HG02763 (cell line): ENCODE results near the gene PKNOX1.
A peak's percentile ranks its signal among the peaks of the same experiment; 100 is the strongest.
"Not testable (repeated sequence)": the region's sequence is repeated elsewhere in the genome, so short reads cannot be mapped to it uniquely, and the experiment has no call there.

Experiments
- ATAC-seq: cut with Tn5 transposase; IDR thresholded peaks from one replicate; pipeline ENCODE4 v1.9.1; 2021; ENCODE audit warnings: mild to moderate bottlenecking, moderate library complexity; ENCODE audit not compliant: unreplicated experiment

PKNOX1 gene

DNA sequence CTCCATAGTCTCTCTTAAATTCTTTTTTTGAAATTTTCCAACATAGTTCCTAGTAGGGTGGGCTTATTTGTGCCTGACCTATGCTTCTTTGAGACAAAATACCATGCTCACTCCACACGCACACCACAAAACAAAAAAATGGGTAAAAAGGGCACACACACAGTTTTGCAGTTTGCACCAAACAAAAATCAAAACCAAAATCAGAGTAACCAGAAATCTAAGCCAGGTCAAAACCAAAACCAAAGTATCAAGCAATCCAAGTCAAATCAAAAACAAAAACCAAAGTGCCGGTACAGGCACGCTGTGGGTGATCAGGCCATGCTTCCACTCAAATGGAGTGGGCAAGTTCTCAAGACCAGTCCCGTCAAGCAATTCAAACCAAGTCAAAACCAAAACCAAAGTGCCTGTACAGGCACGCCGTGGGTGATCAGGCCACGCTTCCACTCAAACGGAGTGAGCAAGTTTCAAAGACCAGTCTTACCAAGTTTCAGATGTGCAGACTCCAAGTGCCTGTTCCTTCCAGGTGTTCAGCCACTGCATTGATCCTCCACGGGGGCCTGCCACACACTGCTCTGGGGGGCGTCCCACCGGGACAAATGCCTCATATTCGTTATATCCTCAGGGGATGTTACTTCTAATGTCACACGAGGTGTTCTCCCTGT lies 25.1 kb upstream of the PKNOX1 start:
- not testable (repeated sequence) for ATAC-seq

DNA sequence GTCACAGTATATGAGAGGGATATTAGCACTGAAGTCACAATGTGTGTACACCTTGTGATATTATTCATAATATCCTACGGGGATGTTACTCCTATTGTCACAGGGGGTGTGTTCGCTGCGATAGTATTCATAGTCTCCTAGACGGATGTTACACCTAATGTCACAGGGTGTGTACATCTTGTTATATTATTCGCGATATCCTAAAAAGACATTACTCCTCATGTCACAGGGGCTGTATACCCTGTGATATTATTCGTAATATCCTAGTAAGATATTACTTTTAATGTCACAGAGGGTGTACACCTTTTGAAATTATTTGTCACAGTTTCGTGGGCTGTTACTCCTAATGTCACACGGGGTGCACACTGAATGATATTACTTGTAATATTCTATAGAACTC lies 23.2 kb upstream of the PKNOX1 start:
- ATAC-seq, result not testable (repeated sequence)

DNA sequence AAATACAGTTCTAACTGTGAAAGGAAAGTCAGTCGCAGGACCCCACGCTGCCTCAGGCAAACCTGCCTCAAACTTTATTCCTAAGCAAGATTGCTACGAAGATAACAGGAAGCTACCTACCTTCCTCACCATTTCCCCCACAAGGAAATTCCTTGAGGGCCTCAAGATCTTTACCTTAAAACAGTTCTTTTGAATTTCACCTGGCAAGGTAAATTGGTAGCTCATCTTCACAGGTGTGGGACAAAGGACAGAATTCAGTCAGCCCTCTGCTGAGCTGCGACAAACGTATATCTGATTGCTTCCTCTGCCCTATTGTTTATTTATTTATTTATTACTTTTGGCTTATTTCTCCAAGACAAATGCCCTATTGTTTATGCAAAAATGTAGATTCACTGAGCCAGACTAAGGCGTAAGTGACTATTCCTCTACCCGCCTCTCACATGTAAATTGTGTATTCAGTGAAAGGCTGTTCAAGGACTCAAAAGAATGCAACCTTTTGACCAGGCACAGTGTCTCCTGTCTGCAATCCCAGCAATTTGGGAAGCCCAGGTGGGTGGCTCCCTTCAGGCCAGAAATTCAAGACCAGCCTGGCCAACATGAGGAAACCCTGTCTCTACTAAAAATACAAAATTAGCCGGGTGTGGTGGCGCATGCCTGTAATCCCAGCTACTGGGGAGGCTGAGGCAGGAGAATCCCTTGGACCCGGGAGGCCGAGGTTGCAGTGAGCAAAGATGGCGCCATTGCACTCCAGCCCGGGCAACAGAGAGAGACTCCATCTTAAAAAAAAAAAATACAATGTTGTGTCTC lies 17.3 kb upstream of the PKNOX1 start:
- ATAC-seq, result no peak

DNA sequence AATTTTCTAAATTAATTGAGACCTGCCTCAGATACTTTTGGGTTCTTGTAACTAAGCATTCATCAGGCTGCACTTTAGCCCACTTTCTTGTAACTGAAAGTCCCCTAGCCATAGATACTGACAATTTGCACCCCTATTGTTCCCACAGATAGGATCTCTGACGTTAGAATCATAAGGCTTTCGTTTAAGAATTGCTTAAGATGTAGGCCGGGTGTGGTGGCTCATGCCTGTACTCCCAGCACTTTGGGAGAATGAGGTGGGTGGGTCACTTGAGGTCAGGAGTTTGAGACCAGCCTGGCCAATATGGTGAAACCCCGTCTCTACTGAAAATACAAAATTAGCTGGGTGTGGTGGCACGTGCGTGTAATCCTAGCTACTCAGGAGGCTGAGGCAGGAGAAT lies 16.2 kb upstream of the PKNOX1 start:
- not testable (repeated sequence) for ATAC-seq

DNA sequence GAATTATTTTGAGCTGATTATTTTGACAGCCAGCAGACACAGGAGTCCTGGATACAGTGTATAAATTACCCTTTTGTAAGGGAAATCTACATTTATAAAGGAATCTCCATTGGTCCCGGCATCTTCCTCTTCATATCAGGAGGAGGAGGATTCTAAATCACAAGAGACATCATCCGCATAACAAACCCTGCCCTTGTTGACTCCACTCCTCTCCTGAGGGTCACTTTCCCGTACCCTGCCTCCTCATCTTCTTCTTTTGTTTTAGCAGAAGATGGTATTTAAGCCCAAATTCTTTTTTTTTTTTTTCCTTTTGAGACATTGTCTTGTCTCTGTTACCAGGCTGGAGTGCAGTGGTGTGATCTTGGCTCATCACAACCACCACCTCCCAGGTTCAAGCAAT lies 14.6 kb upstream of the PKNOX1 start:
- ATAC-seq, result no peak

DNA sequence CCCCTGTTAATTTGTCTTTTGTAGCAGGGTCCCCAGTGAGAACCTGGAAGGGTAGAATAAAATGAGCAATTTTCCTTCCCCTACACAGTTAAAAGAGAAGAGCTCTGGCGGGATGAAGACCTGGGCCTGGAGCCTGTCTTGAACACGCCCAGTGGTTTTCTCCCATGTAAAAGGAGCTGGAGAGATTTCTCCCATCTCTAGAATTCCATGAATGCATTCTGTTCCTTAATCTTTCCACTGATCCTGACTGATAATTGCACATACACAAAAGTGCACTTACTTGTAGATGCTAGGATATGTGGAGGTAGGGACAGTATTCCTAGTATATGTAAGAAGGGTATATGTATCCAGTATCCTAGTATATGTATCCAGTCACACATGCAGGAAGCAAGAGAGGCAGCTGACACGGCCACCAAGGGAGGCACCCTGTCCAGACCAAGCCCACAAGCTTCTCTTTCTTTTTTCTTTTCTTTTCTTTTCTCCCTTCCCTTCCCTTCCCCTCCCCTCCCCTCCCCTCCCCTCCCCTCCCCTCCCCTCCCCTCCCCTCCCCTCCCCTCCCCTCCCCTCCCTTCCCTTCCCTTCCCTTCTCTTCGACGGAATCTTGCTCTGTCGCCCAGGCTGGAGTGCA lies 11.9 kb upstream of the PKNOX1 start:
- ATAC-seq, result no peak

DNA sequence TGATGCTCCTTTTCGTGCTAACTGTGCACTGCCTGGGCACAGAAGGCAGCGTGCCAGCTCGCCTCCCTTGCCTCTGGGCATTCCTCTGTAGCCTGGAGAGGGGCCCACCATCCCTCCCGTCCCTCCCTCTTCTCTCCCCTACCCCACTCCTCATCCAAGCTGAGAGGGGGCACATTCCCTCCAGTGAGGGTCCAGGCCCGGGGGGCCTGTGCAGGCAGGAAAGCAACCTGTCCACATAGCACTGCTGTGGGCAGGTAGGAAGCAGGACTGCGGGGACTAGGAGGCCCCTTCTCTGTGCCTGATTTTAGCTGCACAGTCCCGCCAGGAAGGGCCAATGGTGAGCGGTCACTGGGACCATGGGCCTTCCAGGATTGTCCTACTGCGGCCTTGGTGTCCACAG lies 10.3 kb upstream of the PKNOX1 start:
- no peak for ATAC-seq

DNA sequence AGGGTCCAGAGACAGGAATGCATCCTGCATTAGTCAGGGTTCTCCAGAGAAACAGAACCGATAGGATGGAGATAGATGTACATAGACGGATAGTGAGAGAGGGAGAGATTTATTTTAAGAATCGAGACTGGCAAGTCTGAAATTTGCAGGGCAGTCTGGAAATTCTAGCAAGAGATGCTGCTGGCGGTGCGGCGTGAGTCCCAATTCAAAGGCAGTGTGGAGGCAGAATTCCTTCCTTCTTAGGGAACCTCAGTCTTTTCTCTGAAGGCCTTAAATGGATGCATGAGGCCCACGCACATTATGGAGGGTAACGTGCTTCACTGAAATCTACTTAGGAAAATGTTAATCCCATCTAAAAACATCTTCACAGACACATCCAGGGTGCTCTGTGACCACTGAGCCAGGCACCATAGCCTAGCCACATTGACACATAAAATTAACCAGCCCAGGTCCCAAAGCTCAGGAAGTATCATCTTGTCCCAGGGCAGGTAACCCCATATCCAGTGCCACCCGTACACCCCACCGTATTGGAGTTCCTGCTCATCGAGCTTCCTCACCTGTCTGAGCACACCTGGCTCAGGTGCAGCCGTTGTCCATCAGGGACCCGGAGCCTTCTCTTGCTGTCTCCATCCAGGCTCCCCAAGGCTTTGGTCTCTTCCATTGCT lies 9.7 kb upstream of the PKNOX1 start:
- no peak for ATAC-seq

DNA sequence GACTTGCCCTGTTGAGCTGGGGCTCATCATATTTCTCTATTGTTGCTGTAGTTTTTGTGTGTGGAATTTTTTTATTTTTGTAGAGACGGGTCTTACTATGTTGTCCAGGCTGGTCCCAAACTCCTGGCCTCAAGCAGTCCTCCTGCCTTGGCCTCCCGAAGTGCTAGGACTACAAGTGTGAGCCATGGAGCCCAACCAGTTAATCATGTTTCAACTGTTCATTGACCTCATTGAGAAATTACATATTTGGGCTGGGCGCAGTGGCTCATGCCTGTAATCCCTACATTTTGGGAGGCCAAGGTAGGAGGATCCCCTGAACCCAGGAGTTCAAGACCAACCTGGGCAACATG lies 9.2 kb upstream of the PKNOX1 start:
- ATAC-seq, result no peak

DNA sequence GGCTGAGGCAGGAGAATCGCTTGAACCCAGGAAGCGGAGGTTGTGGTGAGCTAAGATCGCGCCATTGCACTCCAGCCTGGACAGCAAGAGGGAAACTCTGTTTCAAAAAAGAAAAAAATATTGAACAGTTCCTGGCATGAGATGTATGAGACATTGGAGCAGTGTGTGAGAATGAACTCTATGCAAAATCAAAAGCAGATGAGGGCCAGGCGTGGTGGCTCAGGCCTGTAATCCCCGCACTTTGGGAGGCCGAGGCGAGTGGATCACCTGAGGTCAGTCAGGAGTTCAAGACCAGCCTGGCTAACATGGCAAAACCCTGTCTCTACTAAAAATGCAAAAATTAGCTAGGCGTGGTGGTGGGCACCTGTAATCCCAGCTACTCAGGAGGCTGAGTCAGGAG lies 6.7 kb upstream of the PKNOX1 start:
- ATAC-seq, result not testable (repeated sequence)

DNA sequence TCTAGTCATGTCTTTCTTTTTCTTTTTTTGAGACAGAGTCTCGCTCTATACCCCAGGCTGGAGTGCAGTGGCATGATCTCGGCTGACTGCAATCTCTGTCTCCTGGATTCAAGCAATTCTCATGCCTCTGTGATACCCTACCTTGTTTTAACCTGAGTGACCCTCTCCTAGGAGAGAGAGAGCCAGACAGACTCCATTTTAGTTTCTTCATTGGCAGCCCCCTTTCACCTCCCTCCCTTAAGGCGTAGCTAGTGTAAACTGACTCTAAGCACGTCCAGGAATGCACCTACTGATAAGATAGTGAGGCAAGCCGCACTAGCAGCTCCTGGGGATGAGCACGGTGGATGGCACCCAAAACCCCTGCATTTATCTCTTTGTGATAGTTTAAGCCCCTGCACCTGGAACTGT lies 5.2 kb upstream of the PKNOX1 start:
- no peak for ATAC-seq

DNA sequence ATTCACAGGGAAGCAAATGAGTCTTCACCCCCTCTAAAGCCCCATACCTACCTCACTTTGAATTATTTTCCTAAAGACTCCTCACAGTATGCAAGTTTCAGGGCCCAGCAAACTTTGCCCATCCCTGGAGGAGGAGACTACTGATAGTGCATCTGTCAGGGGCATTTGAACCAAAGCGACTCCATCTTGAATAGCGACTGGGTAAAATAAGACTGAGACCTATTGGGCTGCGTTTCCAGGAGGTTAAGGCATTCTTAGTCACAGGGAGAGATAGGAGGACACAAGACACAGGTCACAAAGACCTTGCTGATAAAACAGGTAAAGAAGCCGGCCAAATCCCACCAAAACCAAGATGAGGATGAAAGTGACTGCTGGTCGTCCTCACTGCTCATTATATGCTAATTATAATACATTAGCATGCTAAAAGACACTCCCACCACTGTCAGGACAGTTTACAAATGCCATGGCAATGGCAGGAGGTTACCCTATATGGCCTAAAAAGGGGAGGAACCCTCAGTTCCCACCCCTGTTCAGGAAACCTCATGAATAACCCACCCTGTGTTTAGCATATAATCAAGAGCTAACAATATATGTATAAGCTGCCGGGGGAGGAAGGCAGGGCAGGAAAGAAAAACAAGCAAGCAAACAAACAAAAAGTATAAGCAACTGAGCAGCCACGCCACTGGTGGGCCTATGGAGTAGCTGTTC lies 3.3 kb upstream of the PKNOX1 start:
- ATAC-seq, result no peak

DNA sequence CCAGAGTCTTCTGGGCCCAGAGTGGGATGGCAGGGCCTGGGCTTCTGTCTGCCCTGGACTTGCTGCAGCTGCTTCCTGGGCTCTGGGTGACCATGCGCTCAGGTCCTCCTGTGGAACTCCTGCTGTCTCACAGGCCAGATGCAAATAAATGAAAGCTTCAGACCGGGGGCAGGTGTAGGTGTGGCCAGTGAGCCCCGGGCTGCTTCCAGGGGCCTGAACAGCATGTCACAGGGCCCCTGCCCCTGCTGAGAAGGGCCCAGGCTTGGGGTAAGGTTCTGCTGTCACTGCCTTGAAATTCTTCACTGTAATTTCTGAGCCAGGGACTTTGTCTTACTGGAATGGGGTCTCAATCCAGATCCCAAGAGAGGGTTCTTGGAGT lies 2.5 kb upstream of the PKNOX1 start:
- no peak for ATAC-seq

DNA sequence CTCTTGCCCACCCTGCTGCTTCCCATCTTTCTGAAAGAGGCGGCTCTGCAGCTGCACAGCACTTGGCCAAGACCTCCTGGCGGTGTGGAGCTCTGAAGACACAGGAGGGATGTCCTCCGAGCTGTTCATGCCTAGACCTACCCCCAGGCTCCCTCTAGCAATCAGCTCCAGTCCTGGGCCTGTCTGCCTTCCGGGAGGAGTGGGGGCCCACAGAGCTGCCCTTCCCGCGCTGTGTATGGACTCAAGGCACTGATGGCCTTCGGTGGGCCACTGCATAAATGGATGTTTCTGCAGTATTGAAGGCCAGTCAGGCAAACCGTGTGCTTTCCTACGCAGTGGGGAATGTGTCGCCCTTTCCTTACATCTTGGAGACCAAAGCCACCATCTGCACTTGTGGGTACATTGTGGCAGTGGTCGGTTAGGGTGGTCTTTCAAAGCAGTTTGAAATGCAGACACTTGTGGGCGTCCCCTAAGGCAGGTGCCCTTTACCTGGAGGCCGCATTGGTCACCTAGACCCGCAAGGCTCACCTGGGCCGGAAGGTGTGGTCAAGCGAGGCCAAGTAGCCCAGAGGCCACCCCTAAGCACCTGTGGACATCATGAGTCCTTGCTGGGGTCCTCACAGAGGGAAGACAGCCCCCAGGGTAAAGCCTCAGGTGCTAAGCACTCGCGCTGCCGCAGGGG lies 912 bp upstream of the PKNOX1 start:
- peak; percentile 3 for ATAC-seq

DNA sequence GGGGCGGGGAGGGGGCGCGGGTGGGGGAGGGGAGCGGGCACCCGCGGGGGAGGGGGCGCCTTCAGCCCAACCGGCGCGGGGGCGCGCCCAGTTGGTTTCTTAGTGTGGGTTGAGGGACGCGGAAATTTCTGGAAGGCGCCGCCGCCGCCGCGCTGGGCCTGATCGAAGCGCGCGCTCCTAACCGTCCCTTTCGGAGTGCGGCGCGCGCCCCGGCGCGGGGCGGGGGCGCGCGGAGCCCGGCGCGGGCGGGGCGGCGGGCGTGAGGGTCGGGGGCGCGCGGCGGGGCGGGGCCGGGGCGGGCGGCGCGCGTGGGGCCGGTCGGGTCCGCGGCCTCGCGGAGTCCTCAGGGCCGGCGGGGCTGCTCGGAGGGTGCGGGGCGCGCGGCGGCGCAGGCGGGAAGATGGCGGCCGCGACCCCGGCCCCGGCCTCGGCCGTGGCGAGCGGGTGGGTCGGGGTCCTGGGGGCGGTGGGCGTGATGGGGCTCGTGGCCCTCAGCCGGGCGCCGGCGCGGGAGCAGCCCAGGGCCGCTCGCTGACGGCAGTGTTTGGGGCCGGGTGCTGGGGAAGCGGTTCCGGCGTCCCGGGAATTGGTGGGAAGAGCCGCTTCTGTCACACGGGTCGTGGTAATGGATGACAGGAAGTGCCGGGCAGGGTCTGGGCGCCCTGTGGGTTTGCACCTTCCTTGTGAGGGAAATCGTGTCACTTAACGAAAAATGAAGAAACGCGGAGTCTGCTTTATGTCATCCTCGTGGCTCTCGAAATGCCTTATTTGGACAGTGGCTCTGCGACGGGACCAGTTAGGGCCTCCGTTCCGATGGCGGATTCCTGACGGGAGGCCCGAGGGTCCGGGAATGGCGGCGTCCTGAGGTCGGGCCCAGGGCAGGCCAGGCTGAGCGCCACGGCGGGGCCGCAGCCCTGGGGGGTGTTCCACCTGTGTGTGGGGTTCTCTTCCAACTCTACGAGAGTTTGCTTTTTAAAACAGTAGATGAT lies 764 bp downstream of the PKNOX1 start:
- ATAC-seq, result peak; percentile 29

DNA sequence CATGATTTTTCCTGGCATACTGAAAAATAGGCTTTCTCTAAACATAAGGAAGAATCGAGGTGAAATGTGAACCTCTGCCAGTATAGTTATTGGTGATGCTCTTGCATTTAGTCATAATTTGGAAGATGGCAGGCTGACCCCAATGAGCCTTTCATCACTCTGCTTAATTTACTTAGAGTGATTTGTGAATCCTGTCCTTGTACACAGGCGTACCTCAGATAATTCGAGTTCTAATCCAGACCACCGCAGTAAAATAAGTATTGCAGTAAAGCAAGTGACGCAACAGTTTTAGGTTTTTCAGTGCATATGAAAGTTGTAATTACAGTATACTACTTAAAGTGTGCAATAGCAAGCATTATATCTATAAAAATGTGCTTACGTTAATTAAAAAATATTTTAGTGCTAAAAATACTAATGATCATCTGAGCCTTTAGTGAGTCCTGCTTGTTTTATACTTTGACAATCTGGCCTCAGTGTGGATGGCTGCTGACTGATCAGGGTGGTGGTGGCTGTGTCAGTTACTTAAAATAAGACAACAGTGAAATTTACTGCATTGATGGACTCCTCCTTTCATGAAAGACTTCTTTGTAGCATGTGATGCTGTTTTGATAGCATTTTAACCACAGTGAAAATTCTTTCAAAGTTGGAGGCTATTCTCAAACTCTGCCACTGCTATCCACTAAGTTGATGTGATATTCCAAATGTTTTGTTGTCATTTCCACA lies 1.7 kb downstream of the PKNOX1 start:
- ATAC-seq, result no peak

DNA sequence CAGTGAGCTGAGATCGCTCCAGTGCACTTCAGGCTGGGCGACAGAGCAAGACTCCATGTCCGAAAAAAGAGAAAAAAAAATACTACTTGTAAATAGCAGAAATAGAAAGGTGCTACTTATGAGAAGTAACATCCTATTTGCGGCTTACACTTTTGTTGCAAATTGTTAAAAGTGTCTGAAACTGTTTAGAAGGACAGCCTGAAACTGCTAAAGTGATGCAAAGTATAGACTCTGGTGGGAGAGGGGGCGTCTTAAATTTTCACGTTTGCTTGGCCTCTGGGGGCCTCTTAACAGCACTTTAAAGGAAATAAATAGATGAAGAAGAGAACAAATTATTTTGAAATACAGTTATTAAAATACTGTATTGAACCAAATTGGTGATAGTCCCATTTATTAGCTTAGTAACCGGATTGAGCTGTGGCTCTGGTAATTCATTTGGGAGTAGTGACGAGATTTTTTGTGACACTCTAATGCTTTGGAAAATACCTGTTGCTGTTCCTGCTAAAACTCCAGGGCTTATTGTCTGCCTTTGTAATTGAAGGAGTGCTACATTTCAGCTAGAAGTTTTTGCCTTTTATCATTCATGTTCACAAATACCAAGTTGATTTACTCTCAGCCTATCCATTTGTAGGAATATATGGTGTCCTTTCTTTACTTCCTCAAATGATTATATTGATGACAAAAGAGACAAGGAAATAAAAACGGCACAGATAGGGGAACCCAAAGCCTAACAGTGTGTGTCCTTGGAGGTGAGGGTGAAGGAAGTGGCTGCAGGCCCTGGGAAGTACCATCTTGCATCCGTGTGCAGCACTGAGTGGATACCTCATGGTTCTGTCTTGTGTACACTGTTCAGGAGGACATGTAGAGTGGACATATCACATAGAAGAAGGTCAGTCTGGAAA lies 6.2 kb downstream of the PKNOX1 start:
- ATAC-seq, result no peak

DNA sequence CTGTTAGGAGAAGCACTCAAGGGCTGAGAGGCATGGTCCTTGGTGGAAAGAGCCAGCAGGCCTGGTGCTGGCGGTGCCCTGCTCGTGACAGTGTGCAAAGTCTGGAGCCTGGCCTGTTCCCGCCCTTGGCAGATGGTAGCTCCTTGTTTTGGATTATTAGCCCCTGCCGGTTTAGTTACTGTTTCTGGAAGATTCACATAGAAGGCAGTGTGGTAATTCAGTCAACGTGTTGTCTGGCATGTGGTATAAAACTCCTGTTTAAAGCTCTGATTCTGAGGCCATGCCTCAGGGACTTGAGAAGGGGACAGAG lies 6.8 kb downstream of the PKNOX1 start:
- ATAC-seq, result no peak
